Stimulated activated CD8-positive, alpha-beta memory T cell treated with anti-CD3 and anti-CD28 coated beads, Interleukin-7, amount 100 ng/mL, for 48 hours (primary cell): ENCODE results near the gene SLC25A21.

Source experiments
- DNase-seq, 2 donors: peaks; one replicate each; pipeline ENCODE4 v3.0.0-alpha.2; 2020; ENCODE audit warnings: low read depth in 1 of 2; ENCODE audit errors: extremely low read depth in 1 of 2

Gene SLC25A21

DNA sequence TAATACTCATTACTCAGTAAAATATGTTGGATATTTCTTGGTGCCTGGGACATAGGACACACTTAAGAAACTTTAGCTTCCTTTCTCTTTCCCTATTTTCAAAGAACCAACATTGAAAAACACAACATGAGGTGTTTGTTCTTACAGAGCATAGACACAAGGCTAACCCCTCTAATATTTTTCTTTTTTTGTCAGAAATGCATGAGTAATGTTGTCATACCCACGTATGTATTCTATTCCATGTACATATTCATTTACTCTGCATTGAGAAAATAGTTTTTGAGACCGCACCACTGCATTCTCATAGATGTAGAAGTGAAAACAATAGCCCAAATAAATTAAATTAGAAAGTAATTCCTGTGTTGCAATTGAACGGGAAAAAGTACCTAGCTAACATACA, 497.7 kb downstream of the SLC25A21 start:
- no peak for DNase-seq

DNA sequence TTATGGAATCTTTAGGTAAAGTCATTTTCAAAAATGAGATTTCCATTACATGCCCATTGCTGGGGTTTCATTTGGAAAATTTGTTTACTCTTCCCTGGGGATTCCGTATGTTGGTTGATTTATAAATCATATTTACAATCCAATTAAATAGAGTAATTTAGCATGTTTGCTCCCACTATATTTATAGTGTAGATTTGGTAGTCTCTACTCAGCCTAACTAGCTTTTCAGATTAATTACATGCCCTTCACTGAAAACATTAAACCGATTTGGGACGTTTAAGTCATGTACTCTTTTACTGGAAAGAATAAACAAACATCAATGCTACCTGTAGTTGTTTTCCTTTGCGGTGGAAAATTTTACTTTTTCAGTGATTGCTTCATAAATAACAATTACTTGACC, 500.3 kb downstream of the SLC25A21 start:
- DNase-seq, result no peak

DNA sequence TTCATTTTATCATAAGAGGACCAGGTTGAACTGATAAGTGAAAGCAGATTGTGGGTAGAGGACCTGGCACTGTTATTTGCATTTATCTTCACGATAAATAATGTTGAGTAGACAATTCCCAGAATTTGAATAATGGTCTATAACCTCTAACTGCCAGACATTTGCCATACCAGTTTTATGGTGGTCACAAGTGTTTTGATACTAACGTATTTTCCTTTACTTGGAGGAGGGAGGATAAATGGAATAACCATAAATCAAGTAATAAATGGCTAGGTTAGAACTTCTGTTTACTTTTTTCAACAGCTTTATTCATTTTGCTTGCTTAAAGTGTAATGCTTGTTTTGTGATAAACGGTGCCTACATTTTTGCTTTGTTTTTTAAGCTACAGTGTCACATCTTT, 501.3 kb downstream of the SLC25A21 start:
- no peak for DNase-seq

DNA sequence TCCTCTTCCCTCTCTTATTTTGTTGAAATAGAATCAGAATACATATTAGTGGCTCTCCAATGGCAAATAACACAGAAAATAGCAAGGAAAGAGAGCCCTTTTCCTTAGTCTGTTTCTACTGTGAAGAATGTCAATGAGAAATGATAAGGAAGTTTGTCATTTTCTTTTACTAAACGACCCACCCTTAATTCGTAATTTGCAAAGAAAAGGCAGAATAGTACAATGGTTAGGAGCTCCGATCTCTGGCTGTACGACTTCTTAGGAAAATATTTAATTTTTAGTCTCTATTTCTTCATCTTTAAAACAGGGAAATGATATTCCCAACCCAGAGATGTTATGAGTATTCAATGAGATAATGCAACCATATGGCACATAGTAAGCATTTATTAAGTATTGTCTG, 504.7 kb downstream of the SLC25A21 start:
- no peak for DNase-seq

DNA sequence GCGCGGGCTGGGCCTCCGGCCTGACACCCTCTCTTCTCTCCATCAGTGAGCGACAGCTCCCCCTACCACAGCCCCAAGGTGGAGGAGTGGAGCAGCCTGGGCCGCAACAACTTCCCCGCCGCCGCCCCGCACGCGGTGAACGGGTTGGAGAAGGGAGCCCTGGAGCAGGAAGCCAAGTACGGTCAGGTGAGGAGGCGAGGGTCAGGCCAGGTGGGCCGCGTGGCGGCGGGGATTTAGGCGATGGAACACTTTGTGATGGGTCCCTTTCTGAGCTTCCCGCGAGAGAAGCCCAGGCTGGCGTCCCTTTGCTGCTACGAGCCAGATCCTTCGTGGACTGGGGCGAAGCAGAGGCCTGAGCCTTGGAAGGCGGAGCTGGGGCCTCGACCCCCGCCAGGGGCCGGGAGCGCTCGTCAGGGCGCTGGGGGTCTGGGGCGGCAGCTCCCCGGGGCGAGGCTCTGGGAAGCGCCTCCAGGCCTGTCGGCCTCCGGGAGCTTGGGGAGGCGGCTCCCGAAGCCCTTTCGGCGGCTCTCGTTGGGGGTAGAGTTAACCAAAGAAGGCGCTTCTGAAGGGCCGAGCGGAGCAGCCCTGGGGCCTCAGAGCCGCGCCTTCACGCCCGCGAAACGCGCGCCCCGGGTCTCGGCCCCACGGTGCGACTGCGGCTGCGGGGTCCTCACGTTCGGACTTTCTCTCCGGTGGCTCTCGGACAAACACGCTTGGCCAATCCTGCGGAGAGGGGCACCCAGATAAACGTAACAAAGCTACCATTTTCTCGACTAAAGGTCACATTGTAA, 505.8 kb downstream of the SLC25A21 start:
- no peak for DNase-seq

DNA sequence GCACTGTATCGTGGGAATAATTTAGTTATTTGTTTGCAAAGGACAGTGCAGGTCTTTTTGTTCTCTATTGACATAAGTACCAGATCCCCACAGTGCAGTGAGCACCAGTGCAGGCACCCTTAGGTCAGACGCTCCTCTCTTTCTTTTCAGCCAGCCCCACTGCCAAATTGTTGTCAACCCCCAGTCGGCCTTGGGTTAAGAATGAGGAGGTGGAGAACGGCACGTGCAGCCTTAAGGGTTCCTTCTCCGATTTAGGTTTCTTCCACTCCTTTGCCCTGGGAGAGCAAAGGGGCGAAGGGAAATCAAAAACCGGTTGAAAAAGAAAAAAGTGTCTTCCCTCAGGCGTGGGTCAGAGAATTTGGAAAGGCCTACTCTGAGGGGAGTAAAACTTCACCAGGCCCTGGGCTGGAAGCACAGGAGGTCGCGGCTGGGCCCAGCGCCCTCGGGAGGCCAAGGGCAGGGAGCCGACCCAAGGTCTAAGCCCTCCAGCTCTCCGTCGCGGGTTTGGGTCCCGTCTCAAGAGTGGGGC, 506.5 kb downstream of the SLC25A21 start:
- DNase-seq, result no peak

DNA sequence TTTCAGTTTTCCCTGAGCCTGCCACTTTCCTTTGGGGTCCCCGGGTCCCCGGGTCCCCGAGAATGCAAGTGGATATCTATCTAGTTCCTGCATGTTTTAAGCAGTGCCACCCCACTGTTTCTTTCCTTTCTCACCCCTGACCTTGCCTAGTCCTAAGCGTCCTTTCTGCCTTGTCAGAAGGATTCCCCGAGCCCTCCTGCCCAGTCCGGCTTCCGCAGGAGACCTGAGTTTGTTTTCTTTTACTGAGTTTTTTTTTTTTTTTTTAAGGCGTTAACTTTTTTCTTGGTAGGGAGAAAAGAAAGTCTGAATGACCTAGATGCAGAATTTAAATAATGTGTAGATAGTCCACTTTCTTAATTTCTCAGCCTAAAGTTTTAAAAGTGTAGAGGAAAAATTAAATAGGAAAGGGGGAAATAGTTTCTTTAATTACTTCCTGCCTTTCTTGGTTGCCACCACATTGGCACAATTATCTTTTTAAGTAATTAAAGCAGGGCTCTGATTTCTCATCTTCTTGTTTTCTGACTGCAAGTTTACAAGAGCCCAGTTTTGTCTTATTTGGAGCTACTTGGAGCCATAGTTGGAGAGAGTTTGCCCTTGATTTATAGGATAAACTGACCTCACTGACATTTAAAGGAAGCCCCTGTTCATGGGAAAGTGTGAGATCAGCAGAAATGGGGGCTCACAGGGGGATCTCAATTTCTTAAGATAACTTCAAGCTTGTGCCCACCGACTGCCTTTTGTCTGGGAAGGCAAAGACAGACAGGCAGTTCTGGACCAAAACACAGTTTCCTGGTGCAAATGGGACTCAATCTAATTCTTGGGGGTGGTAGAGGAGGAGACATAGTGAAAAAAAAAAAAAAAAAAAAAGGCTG, 507.8 kb downstream of the SLC25A21 start:
- DNase-seq, result no peak

DNA sequence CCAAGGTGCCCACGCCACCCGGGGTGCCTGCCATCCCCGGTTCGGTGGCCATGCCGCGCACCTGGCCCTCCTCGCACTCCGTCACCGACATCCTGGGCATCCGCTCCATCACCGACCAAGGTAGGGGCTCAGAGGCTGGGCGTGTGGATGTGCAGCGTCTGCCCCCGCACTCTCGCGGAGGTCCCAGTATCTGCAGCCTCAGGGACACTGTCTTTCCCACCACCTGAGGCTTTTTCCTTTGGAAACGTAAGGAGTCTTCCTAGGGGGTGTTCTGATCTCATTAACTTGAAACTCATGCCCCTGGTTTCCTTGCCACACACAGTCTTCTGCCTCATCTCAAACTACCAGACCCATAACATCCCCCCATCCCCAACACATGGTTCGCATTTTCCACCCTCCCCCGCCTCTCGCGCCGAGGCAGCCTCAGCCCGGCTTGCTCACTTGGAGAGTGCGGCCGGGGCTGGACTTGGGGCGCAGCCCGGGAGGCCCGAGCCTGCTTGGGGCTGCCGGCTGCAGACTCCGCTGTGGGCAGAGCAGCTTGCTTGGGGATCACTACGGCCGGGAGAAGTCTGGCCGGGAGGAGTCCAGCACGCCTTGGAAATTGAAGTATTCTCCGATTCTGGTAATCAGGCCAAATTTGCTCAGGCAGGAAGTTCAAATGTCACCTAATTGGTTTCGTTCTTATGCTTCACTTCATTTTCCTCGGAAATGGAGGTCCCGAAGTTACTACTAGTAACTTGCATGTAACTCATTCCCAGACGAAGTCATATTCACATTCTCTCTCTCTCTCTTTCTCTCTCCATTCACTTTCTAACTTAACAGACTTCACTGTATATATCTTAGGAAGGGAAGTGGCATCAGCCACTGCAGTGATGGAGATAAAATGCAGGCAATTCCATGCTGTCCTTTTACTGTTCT, 508.7 kb downstream of the SLC25A21 start:
- no peak for DNase-seq

DNA sequence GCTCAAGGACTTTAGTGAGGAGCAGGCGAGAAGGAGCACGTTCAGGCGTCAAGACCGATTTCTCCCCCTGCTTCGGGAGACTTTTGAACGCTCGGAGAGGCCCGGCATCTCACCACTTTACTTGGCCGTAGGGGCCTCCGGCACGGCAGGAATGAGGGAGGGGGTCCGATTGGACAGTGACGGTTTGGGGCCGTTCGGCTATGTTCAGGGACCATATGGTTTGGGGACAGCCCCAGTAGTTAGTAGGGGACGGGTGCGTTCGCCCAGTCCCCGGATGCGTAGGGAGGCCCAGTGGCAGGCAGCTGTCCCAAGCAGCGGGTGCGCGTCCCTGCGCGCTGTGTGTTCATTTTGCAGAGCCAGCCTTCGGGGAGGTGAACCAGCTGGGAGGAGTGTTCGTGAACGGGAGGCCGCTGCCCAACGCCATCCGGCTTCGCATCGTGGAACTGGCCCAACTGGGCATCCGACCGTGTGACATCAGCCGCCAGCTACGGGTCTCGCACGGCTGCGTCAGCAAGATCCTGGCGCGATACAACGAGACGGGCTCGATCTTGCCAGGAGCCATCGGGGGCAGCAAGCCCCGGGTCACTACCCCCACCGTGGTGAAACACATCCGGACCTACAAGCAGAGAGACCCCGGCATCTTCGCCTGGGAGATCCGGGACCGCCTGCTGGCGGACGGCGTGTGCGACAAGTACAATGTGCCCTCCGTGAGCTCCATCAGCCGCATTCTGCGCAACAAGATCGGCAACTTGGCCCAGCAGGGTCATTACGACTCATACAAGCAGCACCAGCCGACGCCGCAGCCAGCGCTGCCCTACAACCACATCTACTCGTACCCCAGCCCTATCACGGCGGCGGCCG, 509.6 kb downstream of the SLC25A21 start:
- no peak for DNase-seq

DNA sequence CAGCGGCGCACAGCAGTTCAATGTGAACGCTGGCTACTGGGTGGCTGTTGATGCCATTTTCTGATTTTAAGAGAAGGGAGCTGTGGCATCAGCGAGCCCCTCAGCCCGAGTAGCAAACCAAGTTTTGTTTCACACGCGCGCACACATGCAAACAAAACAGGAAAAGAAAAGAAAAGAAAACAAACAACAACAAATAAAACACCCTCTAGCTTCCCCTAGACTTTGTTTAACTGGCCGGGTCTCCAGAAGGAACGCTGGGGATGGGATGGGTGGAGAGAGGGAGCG, 510.2 kb downstream of the SLC25A21 start:
- no peak for DNase-seq

DNA sequence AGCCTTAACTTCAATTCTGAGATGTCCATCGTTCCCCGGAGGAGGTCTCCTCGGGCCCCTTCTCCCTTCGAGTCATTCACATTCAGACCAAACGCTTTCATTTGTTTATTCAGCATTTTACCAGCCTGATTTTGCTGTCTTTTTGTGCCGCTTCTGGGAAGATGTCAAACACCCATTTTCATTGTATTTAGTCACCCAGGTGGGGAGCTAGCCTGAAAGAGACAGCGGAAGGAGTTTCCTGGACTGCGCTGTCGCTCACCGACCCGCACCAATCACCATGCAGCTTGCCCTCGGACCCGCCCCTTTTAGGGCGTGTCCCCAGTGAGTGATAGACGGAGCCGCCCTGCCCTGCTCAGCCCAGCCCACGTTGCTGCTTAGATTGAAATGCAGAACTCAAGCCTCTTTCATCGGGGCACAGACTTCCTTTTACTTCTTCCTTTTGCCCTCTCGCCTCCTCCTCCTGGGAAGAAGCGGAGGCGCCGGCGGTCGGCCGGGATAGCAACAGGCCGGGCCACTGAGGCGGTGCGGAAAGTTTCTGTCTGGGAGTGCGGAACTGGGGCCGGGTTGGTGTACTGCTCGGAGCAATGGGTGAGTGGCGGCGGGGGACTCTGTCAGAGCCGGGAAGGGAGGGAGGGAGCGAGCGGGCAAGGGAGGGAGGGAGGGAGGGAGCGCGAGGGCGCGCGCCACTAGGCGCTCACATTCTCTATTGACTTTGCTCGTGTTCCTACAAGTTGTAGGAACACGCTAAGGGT, 510.7 kb downstream of the SLC25A21 start, which contains the start of gene PAX9:
TSS of gene PAX9 (plus strand) at position 355 of the 752 bp plus-strand sequence. CDS start at position 585, 230 bp downstream.
- peak in 1 of 2 donors; percentile 37 for DNase-seq

DNA sequence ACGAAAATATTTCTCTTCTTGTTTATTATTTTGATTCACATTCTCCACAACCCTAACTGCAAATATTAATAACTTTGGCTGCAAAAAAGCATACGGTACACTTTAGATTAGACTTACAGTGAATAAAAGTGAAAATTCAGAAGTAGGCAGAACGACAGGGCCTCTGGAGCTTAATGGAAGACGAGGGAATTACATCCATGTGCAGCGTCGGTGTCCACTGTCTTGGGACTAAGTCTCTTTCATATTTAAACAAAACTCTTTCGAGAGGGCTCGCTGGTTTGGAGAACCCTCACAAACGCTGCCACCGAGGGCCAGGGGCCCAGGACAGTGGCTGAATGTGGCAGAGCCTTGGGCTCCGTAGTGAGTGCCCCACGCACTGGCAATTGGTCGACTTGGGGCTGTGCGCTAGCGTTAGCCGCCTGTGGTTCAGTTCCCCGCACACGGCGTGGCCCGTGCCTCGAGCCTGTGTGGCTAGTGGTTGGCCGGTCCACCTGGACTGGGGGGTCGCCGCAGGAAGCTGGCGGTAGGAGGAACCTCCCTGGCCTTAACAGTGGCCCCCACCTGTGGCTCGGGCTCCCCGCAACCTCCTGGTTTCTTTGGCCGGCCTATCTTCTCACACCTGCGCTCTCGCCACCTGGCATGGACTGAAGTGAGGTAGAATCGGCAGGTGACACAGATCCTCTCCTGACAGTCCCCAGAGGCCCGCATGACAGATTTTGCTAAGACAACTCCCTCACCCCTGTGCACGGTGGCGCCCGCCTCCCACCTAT, 511.5 kb downstream of the SLC25A21 start:
- DNase-seq, result no peak

DNA sequence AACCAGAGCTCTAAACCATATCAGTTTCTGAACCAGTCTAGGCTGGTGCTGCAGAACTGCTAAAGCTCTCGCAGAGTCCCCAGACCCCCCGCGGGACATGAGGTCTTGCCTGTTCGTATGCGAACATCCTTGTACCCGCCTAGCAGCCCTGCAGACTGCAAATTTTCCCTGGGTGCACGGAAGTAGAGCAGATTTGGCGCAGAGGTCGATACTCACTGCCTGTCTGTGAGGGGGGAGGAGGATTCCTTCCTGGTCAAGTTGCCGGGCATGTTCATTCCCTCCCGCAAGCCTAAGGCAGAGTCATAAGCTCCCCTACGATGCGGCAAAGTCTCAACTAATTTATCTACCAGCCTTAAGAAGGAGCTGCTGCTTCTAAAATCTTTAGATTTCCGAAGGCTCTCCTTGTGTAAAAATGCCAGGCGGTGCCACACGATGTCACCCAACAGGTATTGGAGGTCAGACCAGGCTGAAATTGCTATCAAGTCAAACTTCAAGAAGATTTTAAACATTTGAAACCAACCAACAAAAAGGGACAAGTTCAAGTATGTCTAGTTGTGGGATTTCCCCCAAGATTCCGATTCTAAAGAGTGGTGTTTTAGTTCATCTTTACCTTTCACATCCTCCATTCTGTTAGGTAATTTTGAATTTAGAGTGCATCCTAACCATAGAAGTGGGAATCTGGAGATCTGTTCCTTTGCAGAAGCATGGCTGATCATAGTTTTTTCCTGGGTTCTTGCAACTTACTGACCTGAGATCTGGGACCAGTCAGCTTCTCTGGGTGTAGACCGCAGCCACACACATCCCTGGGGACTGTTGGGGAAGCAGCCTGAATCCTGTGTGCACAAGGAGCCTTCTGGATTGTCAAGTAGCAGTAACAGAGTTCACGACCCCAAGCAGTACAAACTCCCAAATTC, 512.3 kb downstream of the SLC25A21 start:
- DNase-seq, result no peak

DNA sequence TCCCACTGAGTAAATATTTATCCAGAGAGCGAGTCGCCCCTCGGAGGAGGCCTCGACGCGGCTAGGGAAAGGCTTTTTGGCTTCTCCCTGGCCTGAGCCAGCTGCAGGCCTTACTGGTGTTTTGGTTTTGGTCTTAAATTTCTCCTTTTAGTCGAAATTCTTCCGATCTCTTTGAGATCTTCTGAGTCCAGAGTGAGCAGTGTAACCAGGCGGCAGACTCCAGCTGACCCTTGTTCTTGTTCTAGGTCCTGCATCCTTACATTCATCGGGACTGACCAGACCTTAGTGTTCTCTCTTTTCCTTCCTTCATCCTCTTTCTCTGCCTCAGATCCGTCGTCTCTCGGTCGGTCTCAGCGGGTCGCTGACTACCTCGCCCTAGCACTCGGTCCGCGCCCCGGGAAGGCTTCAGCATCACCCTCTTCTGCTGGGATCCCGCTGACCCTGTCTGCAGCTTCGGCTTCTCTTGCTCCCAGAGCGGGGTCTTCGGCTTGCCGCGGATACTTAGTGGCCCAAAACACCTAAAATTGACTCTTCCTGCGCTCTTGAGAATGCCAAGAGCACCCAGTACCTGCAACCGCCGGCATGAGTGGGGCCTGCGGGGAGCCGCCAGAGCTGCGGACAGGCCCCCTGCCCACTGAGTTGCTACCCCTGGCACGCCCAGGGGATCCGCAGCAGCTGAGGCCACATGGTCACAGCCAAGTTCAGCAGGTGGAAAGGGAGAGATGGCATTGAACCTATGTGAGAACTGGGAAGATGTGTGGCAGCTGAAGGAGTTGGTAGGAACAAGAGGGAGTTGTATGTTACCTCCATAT, 513.2 kb downstream of the SLC25A21 start:
- DNase-seq, result no peak

DNA sequence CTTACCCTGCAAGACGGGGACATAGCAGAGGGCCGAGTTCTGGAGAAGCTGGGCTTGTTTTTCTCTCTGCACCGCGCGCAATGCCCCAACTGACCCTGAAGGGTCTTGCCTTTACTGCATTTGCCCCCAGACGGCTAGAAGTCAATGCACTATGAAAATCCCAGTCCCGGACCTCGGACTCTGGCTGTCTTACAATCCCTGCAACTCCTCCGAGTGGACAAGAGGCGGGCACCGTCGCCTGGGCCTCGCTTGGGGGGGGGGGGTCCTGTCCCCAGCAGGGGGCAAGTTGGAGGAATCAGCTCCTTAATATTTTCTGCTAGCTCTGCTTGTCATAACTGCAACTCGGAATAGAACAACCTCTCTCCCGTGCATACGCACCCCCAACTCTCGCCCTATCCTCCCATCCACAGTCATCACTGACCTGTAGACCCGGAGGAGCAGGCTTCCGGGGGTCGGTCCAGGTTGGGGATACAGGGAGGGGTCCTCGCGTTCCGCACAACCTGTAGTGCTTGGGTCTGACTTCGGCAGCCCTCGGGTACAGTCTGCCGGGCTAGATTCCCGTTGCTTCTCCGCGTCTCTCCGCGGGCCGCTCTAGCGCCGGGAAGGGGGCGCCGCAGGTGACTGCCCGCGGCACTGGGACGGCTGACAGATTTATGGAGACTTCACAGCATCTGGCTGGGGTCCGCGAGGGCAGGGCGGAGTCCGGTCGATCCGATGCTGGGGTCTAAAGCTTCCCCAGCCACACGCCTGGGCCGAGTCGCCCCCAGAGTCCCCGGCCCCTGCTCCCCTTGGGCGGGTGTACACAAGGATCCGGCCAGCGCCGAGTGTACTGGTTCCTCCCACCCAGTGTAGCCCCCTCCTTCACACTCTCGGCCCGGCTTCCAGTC, 514.0 kb downstream of the SLC25A21 start:
- no peak for DNase-seq
